Natural killer cell treated with Interleukin-12 subunit alpha and Interleukin-12 subunit beta and Interleukin-15 and Interleukin-18, amount 100 ng/mL, for 72 hours (primary cell): Measurements from ENCODE around the gene VAT1L. TPM values are rescaled to one million over a fixed set of nuclear protein-coding genes. Genes with fewer than 3 reads are reported as not detected.
A peak's percentile ranks its signal among the peaks of the same experiment; 100 is the strongest.
"Not testable (repeated sequence)": the region's sequence is repeated elsewhere in the genome, so short reads cannot be mapped to it uniquely, and the experiment has no call there.

Source experiments
- ATAC-seq, 2 donors: fragments of 150-1000 bp; cut with Tn5 transposase in 1 of 2; sonication (Bioruptor Pico), chemical (Tn5 transposase) in 1 of 2; 2 replicates each; pipeline ENCODE4 v1.10.0; 2021
- DNase-seq: peaks from one replicate; pipeline ENCODE4 v3.0.0; 2022; ENCODE audit warnings: low spot score
- H3K27ac Mint-ChIP-seq, 2 donors: 1 replicate in 1 of 2; 2 replicates in 1 of 2; pipeline ENCODE4 v1.8.0; 2022; ENCODE audit warnings: mixed read lengths in 2 of 2, mild to moderate bottlenecking in 1 of 2, moderate library complexity in 1 of 2
- H3K27me3 Mint-ChIP-seq, 2 donors: 1 replicate in 1 of 2; 2 replicates in 1 of 2; pipeline ENCODE4 v1.8.0; 2022; ENCODE audit warnings: mixed read lengths in 2 of 2
- H3K36me3 Mint-ChIP-seq: one replicate; pipeline ENCODE4 v1.8.0; 2022; ENCODE audit warnings: mixed read lengths
- H3K4me1 Mint-ChIP-seq, 2 donors: 1 replicate in 1 of 2; 2 replicates in 1 of 2; pipeline ENCODE4 v1.8.0; 2022; ENCODE audit warnings: low read depth in 2 of 2, mixed read lengths in 2 of 2, mild to moderate bottlenecking in 1 of 2
- H3K4me3 Mint-ChIP-seq: one replicate; pipeline ENCODE4 v1.8.0; 2022; ENCODE audit warnings: mixed read lengths
- H3K9me3 Mint-ChIP-seq: 2 replicates; pipeline ENCODE4 v1.8.0; 2022; ENCODE audit warnings: mixed read lengths
- total RNA-seq, 2 donors: library from RNA; stranded (reverse); gene quantifications; one replicate each; pipeline ENCODE4 v1.2.3, GENCODE V29; 2022

Gene VAT1L
- total RNA-seq, 2 donors from 2014 or later: 0.11 TPM; not detected in 1

DNA sequence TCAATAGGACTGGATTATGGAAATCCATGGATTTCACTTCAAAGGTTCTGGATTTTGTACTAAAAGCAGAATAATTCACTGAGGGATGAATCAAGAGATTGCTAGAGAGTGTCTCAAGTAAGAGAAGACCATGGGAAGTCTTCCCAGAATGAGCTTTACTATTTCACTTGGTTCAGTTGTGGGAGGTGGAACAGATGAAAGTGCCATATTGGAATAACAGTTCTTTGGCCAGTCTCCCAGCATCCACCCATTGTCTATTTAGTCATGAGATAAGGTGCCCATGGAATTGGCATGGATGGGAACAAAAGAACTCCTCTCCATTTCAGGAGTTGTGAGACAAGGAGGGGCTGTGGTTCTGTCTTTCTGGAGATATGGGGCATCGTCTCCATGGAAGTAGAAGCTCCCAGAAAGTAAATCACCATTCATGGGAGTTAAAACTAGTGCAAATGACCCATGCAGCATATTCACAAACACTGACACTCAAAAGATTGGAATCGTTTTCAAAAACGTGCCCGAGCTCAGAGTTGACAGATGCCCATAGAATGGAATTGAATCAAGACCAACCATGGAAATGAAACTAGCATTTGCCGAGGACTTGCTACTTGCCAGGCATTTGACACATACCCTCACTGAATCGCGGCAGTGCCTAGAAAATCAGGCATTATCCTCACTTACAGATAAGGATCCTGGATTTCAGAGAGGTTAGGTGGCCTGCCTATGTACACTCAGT is 197.8 kb downstream of the VAT1L start:
- no peaks in the 10 kb centered on the region for H3K4me1 Mint-ChIP-seq
- DNase-seq (no peak), ATAC-seq (no peak)
- no peak overlapping the region for H3K27ac Mint-ChIP-seq
- no peaks in the 10 kb centered on the region for H3K9me3 Mint-ChIP-seq
- H3K4me3 Mint-ChIP-seq: no peak overlapping the region
- H3K27me3 Mint-ChIP-seq: peaks cover 12 to 17% of the 10 kb centered on the region in 2 donors
- H3K36me3 Mint-ChIP-seq: no peaks in the 10 kb centered on the region

DNA sequence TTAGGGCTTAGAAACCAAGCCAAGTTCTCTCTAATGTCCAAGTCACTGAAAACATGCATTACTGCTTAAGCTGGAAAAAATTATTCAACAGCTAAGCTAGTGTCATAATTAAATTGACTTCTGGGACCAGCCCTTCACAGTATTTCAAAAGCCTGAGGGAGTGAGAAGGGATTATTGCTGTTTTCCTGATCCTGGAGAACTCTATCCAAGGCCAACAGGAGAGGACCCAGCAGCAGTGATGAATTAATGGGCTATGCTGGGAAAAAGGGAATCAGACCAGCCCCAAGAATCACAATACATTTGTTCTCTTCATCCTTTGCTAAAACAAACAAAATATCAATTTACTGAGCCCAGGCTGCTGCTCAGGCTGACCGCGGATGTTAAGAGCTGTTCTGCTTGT is 199.4 kb downstream of the VAT1L start:
- H3K27ac Mint-ChIP-seq: no peak overlapping the region
- no peak overlapping the region for H3K4me3 Mint-ChIP-seq
- H3K36me3 Mint-ChIP-seq: no peaks in the 10 kb centered on the region
- H3K4me1 Mint-ChIP-seq: no peaks in the 10 kb centered on the region
- H3K27me3 Mint-ChIP-seq: peaks cover 13 to 25% of the 10 kb centered on the region in 2 donors
- DNase-seq (no peak), ATAC-seq (no peak)
- H3K9me3 Mint-ChIP-seq: no peaks in the 10 kb centered on the region

DNA sequence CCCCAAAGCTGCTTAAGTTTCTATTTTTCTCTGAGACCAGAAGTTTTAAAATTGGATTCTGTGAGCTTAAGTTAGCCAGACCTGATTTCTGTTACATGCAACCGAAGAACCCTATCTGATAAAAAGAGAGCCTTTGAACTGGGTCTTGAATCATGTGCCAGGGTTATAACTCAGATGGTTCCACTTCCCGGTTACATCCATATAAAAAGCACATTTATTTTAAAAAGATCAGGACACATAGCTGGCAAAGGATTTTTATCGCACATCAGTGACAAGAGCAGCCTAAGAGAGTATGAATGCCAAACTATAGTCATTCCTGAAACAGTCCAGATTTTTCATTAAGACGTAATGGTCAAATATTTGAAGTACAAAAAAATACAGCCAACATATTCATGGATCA is 201.5 kb downstream of the VAT1L start:
- no peaks in the 10 kb centered on the region for H3K36me3 Mint-ChIP-seq
- no peaks in the 10 kb centered on the region for H3K9me3 Mint-ChIP-seq
- H3K27me3 Mint-ChIP-seq: peaks cover 9 to 28% of the 10 kb centered on the region in 2 donors
- H3K27ac Mint-ChIP-seq: no peak overlapping the region
- no peak for ATAC-seq
- no peak for DNase-seq
- H3K4me1 Mint-ChIP-seq: no peaks in the 10 kb centered on the region
- no peak overlapping the region for H3K4me3 Mint-ChIP-seq

DNA sequence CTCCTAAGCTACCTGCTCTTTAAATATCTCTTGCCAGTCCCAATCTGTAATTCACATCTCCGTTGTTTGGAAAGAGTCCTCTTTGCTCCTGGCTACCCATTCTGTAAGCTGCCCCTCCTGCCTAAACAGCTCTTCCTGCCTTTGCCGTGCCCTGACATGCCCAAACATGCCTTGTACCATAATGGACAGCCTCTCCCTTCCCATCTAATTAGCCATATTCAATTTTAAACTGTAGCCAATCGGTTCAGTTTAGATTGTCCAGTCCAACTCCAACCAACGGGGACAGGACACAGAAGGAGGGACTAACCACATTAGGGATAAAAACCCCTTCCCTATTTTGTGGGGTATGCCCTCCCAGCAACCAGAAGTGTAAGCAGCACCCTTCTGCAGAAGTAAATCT is 203.3 kb downstream of the VAT1L start:
- Mint-ChIP-seq H3K27ac (no peak overlapping the region), H3K4me3 (no peak overlapping the region), H3K4me1 (no peaks in the 10 kb centered on the region), H3K36me3 (peaks cover 4% of the 10 kb centered on the region), H3K9me3 (no peaks in the 10 kb centered on the region), H3K27me3 (peaks cover 9 to 22% of the 10 kb centered on the region in 2 donors)
- DNase-seq: no peak
- ATAC-seq: no peak

- H3K27ac Mint-ChIP-seq, ATAC-seq, H3K9me3 Mint-ChIP-seq, DNase-seq, H3K4me1 Mint-ChIP-seq, H3K4me3 Mint-ChIP-seq, H3K36me3 Mint-ChIP-seq: not testable (repeated sequence)
- H3K27me3 Mint-ChIP-seq: peaks cover 9 to 22% of the 10 kb centered on the region in 2 donors
These were observed 204.0 kb downstream of the VAT1L start for GRCh38 chr16:77992381-77992780.

DNA sequence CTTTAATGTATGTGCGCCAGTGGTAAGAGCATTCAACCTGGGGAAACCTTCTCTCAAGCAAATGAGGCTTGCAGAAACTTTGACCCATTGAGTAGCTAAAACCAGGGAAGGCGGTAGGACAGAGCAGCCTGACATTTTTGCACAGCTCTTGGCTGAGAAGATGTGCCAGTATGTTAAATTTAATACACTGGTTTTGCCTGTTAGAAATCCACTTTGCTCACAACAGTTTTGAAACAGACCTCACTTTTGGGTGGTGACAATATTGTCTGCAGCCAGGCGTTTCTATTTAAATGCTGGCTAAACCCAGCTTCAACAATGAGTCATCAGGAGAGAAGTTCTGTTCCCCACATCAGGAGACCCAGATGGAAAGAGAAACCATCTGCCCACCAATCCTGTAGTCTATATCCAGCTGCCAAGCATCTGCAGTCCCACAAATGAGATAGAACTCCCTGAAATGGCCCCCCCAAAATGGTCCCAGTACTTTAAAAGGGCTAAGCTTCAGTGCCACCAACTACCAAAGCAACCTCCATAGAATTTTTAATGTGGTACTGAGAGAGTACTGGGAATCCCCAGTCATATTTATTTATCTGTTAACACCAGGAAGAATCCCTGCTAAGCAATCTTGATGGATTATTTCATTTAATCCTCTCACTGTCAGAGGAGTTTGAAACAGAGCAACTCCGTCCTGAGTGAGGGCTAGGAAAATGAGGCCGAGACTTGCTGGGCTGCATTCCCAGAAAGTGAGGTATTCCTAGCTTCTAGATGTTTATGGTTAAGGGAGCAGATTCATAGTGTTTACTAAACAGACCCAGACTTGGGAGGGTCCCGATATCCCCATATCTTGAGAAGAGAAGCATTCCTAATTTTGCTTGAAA is 205.0 kb downstream of the VAT1L start:
- DNase-seq (no peak), ATAC-seq (no peak)
- Mint-ChIP-seq H3K4me1 (no peaks in the 10 kb centered on the region), H3K27me3 (peaks cover 7 to 22% of the 10 kb centered on the region in 2 donors), H3K9me3 (no peaks in the 10 kb centered on the region), H3K27ac (no peak overlapping the region), H3K36me3 (peaks cover 4% of the 10 kb centered on the region), H3K4me3 (no peak overlapping the region)

DNA sequence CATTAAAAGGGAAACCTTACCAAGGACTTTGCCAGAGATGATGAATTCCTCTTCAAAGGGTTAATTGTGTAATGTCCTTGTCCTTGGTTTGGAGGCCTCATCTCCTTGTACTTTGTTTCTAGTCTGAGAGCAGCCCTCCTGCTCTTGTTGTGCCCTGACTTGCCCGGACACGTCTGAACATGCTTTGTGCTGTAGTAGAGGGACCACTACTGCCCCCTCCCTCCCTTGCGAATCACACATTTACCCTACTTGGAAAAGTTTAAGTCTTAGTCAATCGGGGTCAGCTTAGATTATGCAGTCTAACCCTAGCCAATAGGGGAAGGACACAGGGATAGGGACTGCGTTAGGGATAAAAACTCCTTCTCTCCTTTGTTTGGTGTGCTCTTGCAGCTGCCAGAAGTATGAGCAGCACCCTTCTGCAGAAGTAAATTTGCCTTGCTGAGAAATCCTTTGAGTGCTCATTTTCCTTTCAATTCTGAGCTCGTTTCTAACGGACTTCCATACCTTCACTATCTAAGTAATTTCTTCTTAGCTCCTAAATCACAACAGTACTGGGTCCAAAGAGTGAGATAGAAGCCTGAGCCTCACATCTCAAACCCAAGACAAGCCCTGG is 207.6 kb downstream of the VAT1L start:
- peaks cover 5 to 22% of the 10 kb centered on the region in 2 donors for H3K27me3 Mint-ChIP-seq
- no peak overlapping the region for H3K27ac Mint-ChIP-seq
- H3K4me3 Mint-ChIP-seq: no peak overlapping the region
- no peak for ATAC-seq
- no peak for DNase-seq
- H3K36me3 Mint-ChIP-seq: peaks cover 4% of the 10 kb centered on the region
- H3K9me3 Mint-ChIP-seq: no peaks in the 10 kb centered on the region
- H3K4me1 Mint-ChIP-seq: no peaks in the 10 kb centered on the region

DNA sequence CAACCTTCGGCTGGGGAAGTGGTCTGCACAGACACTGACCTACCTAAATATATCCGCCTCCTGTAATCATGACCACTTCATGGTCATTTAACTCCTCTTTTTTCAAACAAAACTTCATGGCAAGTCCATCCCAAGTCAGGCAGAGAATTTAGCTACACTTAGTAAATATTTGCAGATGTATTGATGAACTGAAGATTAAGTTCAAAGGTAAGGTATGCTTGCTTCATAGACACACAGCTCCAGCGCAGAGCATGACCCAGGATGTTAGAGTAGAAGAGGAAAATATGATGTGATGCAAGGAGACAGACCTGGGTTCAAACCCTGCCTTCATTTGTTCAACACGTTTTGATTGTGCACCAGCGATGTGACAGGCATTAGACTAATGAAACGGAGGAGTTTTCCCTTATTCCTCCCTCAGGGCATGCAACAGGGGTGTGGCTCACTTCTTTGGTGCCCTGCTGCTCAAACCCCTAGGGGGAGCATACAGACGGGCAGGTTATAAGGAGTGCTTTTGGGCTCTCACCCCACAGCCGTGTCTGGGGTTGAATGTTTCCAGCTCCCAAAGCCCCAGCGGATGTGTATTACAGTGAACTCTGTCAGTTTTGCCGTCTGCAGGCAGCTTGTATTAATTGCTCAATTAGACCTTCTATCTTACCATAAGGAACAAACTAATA is 210.1 kb downstream of the VAT1L start:
- Mint-ChIP-seq H3K27ac (no peak overlapping the region), H3K4me1 (no peaks in the 10 kb centered on the region), H3K4me3 (no peak overlapping the region), H3K27me3 (peaks cover 0 to 6% of the 10 kb centered on the region in 2 donors), H3K36me3 (peaks cover 4% of the 10 kb centered on the region), H3K9me3 (no peaks in the 10 kb centered on the region)
- DNase-seq (no peak), ATAC-seq (no peak)

DNA sequence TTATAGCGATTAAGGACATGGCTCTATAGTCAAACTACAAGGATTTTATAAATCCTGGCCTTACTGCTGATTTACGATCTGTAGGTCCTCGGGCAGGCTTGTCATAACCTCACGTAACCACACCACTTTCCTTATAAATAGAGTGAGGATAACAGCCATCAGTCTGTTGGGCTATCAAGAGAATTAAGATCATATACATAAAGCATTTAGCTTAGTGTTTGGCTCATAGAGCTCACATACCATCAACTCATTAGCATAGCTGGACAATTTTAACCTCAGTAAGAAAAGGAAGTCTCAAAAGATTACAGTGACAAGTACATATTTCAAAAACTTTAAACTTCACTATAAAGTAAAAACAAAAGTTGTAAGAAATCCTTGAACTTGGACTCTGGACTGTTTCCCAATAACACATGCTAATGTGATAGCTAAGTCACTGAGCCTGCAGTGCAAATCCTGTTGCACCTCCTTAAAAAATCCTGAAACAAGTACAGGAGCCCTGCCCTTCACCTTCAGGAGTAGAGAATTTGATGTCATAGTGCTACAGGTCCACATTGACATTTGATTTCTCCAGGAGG is 213.2 kb downstream of the VAT1L start:
- no peak for ATAC-seq
- DNase-seq: no peak
- no peaks in the 10 kb centered on the region for H3K27me3 Mint-ChIP-seq
- H3K4me1 Mint-ChIP-seq: no peaks in the 10 kb centered on the region
- no peak overlapping the region for H3K4me3 Mint-ChIP-seq
- H3K36me3 Mint-ChIP-seq: no peaks in the 10 kb centered on the region
- H3K9me3 Mint-ChIP-seq: no peaks in the 10 kb centered on the region
- no peak overlapping the region for H3K27ac Mint-ChIP-seq

DNA sequence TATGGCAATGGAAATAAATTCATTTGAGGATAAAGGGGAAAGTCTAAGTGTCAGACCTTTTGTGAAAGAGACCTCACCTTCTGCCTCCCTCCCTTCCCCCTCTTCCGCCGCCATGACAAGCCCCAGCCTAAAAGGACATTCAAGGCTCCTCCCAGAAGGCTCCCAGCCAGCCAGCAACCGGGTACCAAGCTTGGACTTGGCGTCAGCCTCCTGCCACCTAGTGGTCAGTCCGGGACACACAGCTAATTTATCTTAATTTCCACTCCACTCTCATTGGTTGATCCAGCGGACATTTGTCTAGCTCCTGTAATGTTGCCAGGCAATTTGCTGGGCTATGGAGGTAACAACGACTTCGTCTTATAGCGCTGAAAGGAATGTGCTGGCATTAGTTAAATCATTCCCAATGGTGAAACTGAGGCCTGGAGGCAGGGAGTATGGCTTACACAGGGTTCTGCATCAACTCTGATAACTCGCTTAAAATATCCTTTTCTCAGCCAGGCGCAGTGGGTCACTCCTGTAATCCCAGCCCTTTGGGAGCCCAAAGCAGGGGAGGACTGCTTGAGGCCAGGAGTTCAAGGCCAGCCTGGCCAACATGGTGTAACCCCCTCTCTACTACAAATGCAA is 214.7 kb downstream of the VAT1L start:
- DNase-seq: peak; percentile 62
- Mint-ChIP-seq H3K4me3 (no peak overlapping the region), H3K36me3 (no peaks in the 10 kb centered on the region), H3K27ac (no peak overlapping the region), H3K27me3 (no peaks in the 10 kb centered on the region), H3K4me1 (no peaks in the 10 kb centered on the region), H3K9me3 (no peaks in the 10 kb centered on the region)
- ATAC-seq: peak; percentile 79 to 86

- Mint-ChIP-seq H3K4me3 (no peak overlapping the region), H3K9me3 (no peaks in the 10 kb centered on the region), H3K36me3 (no peaks in the 10 kb centered on the region), H3K4me1 (no peaks in the 10 kb centered on the region), H3K27me3 (no peaks in the 10 kb centered on the region), H3K27ac (no peak overlapping the region)
- DNase-seq (no peak), ATAC-seq (no peak)
These were observed 216.2 kb downstream of the VAT1L start for GRCh38 chr16:78004517-78004916.

DNA sequence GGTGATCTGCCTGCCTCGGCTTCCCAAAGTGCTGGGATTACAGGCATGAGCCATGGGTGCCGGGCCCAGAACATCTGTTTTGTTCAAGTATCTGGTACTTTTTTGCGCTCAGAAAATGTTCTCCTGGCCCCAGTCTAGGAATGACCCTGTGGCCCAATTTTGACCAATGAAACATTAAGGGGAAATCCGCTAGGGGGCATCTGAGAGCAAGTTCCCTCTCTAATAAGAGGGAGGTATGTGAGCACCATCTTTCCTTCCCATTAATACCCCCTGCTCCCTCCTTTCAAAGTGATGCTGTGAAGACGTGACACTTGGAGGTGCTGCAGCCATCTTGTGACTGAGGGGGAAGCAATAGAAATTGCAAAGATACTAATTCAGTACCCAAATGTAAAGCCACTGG is 217.5 kb downstream of the VAT1L start:
- no peak for DNase-seq
- Mint-ChIP-seq H3K27me3 (peaks cover 2 to 3% of the 10 kb centered on the region in 2 donors), H3K4me1 (no peaks in the 10 kb centered on the region), H3K27ac (no peak overlapping the region), H3K4me3 (no peak overlapping the region), H3K9me3 (no peaks in the 10 kb centered on the region), H3K36me3 (no peaks in the 10 kb centered on the region)
- no peak for ATAC-seq

GRCh38 chr16:78007121-78007520 is 218.8 kb downstream of the VAT1L start:
- DNase-seq (no peak), ATAC-seq (peak in 1 of 2 donors; percentile 40)
- no peak overlapping the region for H3K27ac Mint-ChIP-seq
- H3K9me3 Mint-ChIP-seq: no peaks in the 10 kb centered on the region
- no peaks in the 10 kb centered on the region for H3K4me1 Mint-ChIP-seq
- H3K27me3 Mint-ChIP-seq: peaks cover 3 to 9% of the 10 kb centered on the region in 2 donors
- no peak overlapping the region for H3K4me3 Mint-ChIP-seq
- H3K36me3 Mint-ChIP-seq: no peaks in the 10 kb centered on the region
